ENCODE data around the gene STUB1. TPM values are rescaled to one million over a fixed set of nuclear protein-coding genes. Genes with fewer than 3 reads are reported as not detected.

The STUB1 gene
- total and polyA plus RNA-seq, 10 donors: 68.9 to 160 (median 88.3) TPM

- Histone ChIP-seq H3K4me1 (peaks cover 5 to 39% (median 34%) of the 10 kb centered on the region in 6 donors), H3K27me3 (replicated peaks in 1 of 7) (peaks cover 0 to 42% (median 18%) of the 10 kb centered on the region in 7 donors)
- WGBS, 5 donors: 61 to 76% (median 67%) methylated on average over 36 to 55 of the region's 55 CpGs
Measured at GRCh38 chr16:728890-729744, 48.9 kb downstream of the STUB1 start.

GRCh38 chr16:729768-730665 lies 49.8 kb downstream of the STUB1 start:
- 91 to 96% (median 92%) methylated on average over 28 to 37 of the region's 37 CpGs for WGBS, 5 donors
- H3K27ac ChIP-seq: no peak overlapping the region
- intact Hi-C loops (cut with DNase I; ENCODE audit: low total_unique reads): no loop called here
- H3K9me3 ChIP-seq: no peaks in the 10 kb centered on the region
- H3K27me3 ChIP-seq (replicated peaks in 1 of 7): peaks cover 0 to 42% (median 18%) of the 10 kb centered on the region in 7 donors
- peak in 2 of 3 donors; percentile 26 to 65 for TF ChIP-seq POLR2AphosphoS5 (IDR thresholded peaks at IDR 0.05)
- TF ChIP-seq CTCF (IDR thresholded peaks at IDR 0.05 in 8 of 11, conservative IDR thresholded peaks at IDR 0.05 in 3 of 11): no peak
- H3K4me1 ChIP-seq: peaks cover 5 to 39% (median 33%) of the 10 kb centered on the region in 6 donors
- peak; percentile 79 for DNase-seq
- peaks cover 0 to 61% (median 34%) of the 10 kb centered on the region in 6 donors for H3K36me3 ChIP-seq
- H3K4me3 ChIP-seq: no peak overlapping the region

More at GRCh38 chr16:728890-729744, 48.9 kb downstream of the STUB1 start:
- peak; percentile 81 for DNase-seq
- H3K4me3 ChIP-seq: peak overlapping the region in 4 of 8 donors; percentile 60 to 83 (median 64)
- peak overlapping the region in 4 of 8 donors; percentile 73 to 90 (median 82) for H3K27ac ChIP-seq
- intact Hi-C loops (cut with DNase I; ENCODE audit: low total_unique reads): no loop called here
- TF ChIP-seq CTCF (IDR thresholded peaks at IDR 0.05 in 8 of 11, conservative IDR thresholded peaks at IDR 0.05 in 3 of 11): no peak
- no peak for TF ChIP-seq POLR2A (IDR thresholded peaks at IDR 0.05)
- peak in 1 of 3 donors; percentile 33 for TF ChIP-seq POLR2AphosphoS5 (IDR thresholded peaks at IDR 0.05)
- H3K9me3 ChIP-seq: no peaks in the 10 kb centered on the region
- peaks cover 0 to 52% (median 25%) of the 10 kb centered on the region in 6 donors for H3K36me3 ChIP-seq

GRCh38 chr16:730666-731509 lies 50.7 kb downstream of the STUB1 start:
- TF ChIP-seq POLR2A (IDR thresholded peaks at IDR 0.05): no peak
- peak in 2 of 3 donors; percentile 1 to 2 for TF ChIP-seq POLR2AphosphoS5 (IDR thresholded peaks at IDR 0.05)
- DNase-seq: peak; percentile 72
- Histone ChIP-seq H3K27me3 (replicated peaks in 1 of 7) (peaks cover 0 to 35% (median 18%) of the 10 kb centered on the region in 7 donors), H3K9me3 (no peaks in the 10 kb centered on the region), H3K27ac (no peak overlapping the region), H3K36me3 (peaks cover 0 to 69% (median 43%) of the 10 kb centered on the region in 6 donors), H3K4me3 (no peak overlapping the region), H3K4me1 (peaks cover 5 to 34% (median 31%) of the 10 kb centered on the region in 6 donors)
- intact Hi-C loops (cut with DNase I; ENCODE audit: low total_unique reads): no loop called here
- 84 to 93% (median 89%) methylated on average over 17 to 22 of the region's 22 CpGs for WGBS, 5 donors

- Histone ChIP-seq H3K27me3 (replicated peaks in 1 of 7) (peaks cover 0 to 21% (median 8%) of the 10 kb centered on the region in 7 donors), H3K4me3 (no peak overlapping the region), H3K4me1 (peaks cover 0 to 31% (median 19%) of the 10 kb centered on the region in 6 donors), H3K27ac (no peak overlapping the region), H3K9me3 (no peaks in the 10 kb centered on the region), H3K36me3 (peaks cover 0 to 84% (median 58%) of the 10 kb centered on the region in 6 donors)
- DNase-seq: no peak
- 93 to 95% (median 95%) methylated on average over 12 of the region's 12 CpGs for WGBS, 5 donors
- no peak for TF ChIP-seq CTCF (IDR thresholded peaks at IDR 0.05 in 8 of 11, conservative IDR thresholded peaks at IDR 0.05 in 3 of 11)
- TF ChIP-seq POLR2A (IDR thresholded peaks at IDR 0.05): no peak
- no peak for TF ChIP-seq POLR2AphosphoS5 (IDR thresholded peaks at IDR 0.05)
- intact Hi-C loops (cut with DNase I; ENCODE audit: low total_unique reads): no loop called here
Measured at GRCh38 chr16:732332-732731, 52.1 kb downstream of the STUB1 start.

Data from spleen (tissue), 11 donors.